ENCODE data around the gene DCC.

Gene DCC

GRCh38 chr18:52933356-52933755, 593.4 kb downstream of the DCC start:
- no peak for DNase-seq (ENCODE audit: low read depth in 2 of 2)

DNA sequence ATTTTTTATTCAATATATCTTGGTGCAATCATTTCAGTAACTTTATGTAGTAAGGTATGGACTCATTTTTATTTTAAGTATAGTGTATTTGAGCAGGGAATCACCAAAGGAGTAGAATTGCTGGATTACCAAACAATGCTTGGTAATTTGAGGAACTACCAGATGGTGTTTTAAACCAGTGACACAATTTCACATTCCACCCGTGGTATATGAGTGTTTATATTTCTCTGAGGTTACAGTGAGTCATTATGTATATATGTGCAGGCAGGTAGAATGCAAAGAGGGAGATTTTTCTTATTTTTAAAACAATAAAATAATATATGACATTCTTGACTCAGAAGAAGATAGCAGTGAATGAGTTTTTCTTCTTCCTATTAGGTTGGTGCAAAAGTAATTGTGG, 596.9 kb downstream of the DCC start:
- DNase-seq (ENCODE audit: low read depth in 2 of 2): no peak

GRCh38 chr18:52937840-52938239, 597.8 kb downstream of the DCC start:
- DNase-seq (ENCODE audit: low read depth in 2 of 2): no peak

DNA sequence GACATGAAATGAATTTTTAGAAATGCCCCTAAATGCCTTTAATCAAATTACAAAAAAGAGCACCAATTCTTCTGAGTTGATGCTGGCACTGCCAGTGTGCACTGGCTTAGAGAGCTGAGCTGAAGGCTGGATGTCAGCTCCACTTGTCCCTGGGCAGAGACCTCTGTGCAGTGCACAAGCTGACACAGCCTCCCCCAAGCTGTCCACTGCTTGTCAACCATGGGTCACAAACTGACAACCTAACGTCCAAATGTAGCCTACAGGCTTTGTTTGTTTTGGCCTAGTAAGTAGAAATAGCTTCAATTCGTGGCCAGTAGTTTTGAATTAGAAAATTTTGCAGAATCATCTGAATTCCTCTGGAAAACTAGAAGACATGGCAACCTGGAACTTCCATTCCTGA, 605.6 kb downstream of the DCC start:
- no peak for DNase-seq (ENCODE audit: low read depth in 2 of 2)

- DNase-seq (ENCODE audit: low read depth in 2 of 2): no peak
Measured at GRCh38 chr18:52948868-52949444, 609.0 kb downstream of the DCC start.

- no peak for DNase-seq (ENCODE audit: low read depth in 2 of 2)
Measured at GRCh38 chr18:52950155-52950554, 610.2 kb downstream of the DCC start.

DNA sequence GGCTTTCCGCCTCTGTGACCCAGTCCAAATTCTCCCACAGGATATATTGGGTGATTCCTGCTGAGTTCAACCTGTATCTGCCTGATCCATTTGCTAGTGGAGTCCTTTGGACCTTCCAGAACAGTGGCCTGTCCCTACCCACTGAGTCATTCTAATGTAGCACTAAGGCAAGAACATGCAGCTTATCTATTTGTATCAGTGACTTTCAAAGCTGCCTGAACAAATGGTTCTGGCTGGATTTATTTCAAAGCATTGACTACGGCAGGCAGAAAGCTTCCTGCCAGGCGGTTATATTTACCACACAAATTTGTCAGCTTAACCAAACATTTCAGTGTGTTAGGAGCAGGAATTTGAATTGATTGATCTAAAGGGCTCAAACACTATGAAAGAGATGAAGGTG, 613.4 kb downstream of the DCC start:
- DNase-seq (ENCODE audit: low read depth in 2 of 2): no peak

DNA sequence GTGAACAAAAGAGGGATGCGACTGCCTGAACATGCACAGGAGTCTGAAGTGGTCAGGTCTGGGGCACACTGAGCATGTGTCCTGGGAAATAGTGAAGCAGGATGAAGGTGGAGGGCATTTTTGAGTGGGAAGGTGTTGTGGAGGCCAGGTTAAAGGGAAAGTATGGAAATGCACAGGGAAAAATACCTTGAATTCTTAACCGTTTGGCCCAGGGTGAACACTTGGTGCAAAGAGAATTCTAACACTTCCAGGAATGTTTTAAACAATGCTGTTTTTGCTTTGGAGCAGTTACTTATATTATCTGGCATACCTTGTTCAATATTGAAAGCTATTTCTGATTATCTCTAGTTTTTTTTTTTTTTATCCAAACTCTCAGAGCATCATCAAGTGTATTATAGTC, 623.5 kb downstream of the DCC start:
- no peak for DNase-seq (ENCODE audit: low read depth in 2 of 2)

- no peak for DNase-seq (ENCODE audit: low read depth in 2 of 2)
Measured at GRCh38 chr18:52970686-52971085, 630.7 kb downstream of the DCC start.

DNA sequence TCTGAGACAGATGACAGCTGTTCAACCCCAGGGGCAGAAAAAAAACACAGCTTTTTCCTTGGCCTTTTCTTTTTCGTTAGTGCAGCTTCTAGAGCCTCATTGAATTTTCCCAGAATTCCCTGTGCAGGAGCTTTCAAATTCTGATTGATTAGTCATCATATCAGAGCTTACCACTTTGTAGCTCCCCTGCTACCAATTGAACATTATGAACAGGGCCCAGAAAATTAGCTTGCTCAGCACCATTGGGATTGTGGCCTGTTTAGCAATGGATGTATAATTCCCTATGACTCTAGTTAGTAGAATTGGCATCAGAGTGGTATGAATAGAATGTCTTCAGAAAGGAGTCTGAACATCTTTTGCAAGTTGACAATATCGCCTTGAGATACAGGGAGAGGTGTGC, 631.1 kb downstream of the DCC start:
- no peak for DNase-seq (ENCODE audit: low read depth in 2 of 2)

DNA sequence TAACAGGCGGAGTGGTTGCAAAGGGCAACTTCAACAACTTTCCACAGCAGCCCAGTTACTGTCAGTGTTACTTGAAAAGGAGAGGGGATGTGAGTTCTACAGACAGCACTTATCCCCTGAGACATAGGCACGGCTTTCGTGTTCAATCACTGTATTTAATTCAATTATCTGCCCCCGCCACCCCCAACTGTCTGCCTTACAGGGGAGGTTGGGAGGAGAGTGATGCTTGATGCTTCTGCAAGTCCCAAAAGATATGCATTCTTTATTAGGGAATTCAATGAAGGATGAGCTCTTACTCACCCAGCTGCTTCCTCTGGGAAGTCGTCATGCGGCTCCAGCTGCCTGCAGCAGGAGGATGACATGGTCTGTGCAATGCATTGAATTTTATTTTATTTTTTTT, 639.9 kb downstream of the DCC start:
- no peak for DNase-seq (ENCODE audit: low read depth in 2 of 2)

DNA sequence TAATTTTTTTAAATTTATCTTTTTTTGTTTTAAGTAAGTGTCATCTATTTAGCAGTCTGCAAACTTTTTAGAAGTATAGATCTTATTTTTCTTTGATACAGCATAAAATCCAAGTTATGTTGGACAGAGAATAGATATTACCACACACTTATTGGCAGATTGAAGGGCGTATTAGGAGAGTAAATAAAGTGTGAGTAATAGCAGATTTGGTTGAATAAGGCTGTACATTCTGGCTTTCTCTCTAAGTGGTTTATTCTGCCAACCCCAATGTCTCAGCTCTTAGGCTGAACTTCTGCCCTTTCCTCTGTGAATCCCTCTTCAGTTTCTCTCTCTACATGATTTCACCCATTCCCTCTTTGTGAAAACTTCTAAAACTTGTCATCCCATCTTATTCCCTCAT, 651.2 kb downstream of the DCC start:
- no peak for DNase-seq (ENCODE audit: low read depth in 2 of 2)

DNA sequence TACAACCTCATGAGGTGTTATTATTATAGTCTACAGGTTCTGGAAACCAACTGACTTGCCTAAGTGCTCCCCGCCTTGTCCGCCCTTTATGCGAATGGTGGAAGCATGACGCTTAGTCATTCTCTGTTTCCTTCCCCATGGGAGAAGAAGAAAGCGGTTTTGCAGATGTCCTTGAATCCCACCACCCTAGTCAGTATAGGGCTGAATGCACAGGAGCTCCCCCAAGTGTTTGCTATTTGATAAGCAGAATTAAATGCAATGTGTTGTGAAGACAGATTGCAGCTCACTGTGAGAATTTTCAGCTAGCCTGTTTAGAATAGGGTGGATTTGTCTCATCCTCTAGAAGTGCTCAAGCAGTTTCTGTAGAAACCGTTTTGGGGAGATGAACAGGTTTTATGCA, 652.0 kb downstream of the DCC start:
- DNase-seq (ENCODE audit: low read depth in 2 of 2): no peak

- DNase-seq (ENCODE audit: low read depth in 2 of 2): no peak
Measured at GRCh38 chr18:52995875-52996274, 655.9 kb downstream of the DCC start.

DNA sequence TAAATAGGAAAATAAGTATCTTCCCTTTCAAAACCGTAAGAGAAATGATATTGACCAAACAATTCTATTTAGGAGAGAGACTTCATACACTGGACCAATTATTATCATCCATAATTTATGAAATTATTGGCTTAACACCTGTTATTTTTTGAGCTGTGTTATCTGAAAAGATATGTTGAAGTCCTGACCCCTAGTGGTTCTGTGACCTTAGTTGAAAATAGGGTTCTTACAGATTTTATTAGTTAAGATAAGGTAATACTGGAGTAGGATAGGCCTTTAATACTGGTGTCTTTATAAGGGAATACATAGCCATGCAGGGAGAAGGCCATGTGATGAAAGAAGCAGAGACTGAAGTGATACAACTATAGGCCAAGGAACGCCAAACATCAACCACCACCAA, 659.6 kb downstream of the DCC start:
- no peak for DNase-seq (ENCODE audit: low read depth in 2 of 2)

DNA sequence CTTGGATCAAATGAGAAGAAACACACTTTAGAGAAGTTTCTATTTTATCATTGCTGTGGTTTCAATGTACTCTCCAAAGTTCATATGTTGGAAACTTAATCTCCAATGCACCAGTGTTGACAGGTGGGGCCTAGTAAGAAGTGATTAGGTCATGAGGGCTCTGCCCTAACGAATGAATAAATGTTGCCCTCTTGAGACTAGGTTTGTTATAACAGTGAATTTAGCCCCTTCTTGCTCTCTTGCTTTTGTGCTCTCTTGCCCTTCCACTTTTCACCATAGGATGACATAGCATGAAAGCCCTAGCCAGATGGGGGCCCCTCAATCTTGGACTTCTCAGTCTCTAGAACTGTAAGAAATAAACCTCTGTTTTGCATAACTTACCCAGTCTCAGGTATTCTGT, 664.8 kb downstream of the DCC start:
- no peak for DNase-seq (ENCODE audit: low read depth in 2 of 2)

GRCh38 chr18:53018791-53019190, 678.8 kb downstream of the DCC start:
- no peak for DNase-seq (ENCODE audit: low read depth in 2 of 2)

- no peak for DNase-seq (ENCODE audit: low read depth in 2 of 2)
Measured at GRCh38 chr18:53025247-53025646, 685.2 kb downstream of the DCC start.

DNA sequence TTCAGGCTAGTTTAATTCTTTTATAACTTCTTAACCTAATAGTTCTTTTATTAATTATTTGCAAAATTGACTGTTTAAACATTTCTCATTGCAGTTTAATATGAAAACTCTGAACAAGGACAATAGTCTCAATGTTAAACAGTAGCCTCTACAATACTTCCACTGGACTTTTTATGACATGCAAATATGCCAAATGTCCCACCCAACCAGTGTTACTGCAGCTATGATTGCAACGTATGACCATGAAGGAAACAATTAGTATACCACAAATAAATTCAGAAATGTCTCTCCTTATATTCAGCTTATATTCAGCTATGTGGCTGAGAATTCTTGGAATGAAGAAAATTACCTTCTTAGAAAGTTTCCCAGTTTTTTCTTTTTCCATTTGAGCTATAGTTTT, 688.6 kb downstream of the DCC start:
- DNase-seq (ENCODE audit: low read depth in 2 of 2): no peak

DNA sequence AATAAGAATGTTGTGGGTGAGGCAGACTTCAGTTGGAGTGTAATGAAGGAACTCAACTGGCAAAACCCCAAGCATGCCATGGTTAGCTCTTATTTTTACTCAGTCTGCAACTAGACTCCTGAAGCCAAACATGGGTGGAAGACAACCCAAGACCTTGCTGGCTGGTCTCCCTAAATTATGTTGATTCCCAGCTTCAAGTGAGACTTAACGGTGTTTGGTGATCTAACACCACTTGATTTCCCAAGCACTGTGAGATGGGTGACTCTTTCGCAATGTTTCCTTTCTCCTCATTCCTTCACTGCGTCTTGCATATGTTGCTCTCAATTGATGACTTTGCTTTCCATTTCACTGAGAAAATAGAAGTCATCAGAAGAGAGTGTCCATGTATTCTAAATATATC, 693.1 kb downstream of the DCC start:
- DNase-seq (ENCODE audit: low read depth in 2 of 2): no peak

DNA sequence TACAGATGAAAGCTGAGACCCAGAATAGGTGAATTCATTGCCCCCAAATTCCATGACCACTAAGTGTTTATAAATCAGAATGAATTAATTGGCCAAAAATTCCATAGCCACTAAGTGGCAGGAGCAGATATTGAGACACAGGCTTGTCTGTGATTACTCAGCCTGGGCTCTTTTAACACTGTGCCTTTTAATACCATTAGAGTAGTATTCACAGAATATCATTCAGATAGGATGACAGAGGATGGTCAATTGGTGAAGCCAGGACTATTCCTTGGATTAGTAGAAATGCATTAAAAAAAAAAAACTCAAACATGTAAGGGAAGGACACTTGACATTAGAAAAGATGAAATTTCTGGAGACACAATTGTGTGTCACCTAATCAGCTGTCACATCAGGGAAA, 698.6 kb downstream of the DCC start:
- no peak for DNase-seq (ENCODE audit: low read depth in 2 of 2)

DNA sequence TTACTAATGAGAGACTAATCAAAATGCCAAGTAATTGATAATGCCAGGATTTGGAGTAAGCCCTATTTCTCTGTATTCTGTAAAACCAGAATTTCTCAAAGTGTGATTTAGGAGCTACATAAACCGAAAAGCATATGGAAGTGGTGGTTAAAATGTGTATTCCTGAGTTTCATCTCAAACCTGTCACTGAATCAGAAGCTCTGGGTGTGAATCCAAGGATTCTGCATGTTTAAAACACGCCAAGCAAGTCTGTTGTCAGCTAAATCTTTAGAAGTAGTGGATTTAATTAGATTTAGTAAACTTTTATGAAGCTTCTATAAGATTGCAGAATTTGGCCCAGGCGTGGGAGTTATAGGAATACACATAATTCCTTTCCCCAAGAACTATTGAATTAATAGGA, 700.3 kb downstream of the DCC start:
- no peak for DNase-seq (ENCODE audit: low read depth in 2 of 2)

- DNase-seq (ENCODE audit: low read depth in 2 of 2): no peak
Measured at GRCh38 chr18:53056064-53056463, 716.1 kb downstream of the DCC start.

DNA sequence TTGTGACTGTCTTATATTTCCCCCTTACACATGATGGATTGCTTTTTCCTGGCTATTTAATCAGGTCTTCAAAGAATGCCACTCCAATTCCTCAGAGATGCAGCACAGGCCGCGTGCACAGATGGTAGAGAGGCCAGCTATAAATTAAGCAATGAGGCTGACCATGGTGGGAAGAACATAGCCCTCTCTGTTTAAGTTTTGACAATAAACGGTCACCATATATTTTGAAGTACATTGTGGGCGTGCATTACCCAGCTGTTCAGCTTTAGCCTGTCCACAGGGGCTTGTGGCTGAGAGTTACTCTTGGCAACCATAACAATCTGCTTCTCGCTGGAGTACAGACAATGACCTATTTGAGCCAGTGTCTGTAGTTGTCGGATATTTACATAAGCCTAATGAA, 730.8 kb downstream of the DCC start:
- no peak for DNase-seq (ENCODE audit: low read depth in 2 of 2)

DNA sequence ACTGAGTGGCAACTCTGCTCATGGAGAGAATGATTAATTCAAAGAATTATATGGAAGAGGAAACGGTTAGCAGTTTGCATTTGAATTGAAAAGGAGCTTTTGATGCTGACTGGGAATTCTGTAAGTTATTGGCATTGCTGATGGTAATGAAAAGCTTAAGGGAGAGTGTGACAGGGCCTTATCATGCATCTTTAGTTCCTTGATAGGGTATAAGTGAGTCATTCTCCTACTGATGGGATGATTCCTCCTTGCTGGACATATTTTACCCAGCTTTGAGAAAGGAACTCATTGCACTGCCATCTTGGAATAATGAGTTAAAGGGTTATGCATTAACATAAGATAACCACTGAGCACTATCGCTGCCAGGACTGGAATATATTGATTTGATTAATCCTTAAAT, 740.7 kb downstream of the DCC start:
- no peak for DNase-seq (ENCODE audit: low read depth in 2 of 2)

Measured in stimulated activated CD4-positive, alpha-beta T cell treated with anti-CD3 and anti-CD28 coated beads, Interleukin-1b, Interleukin-23, amount 100 ng/mL, for 1 hour (primary cell).